HK-2 (cell line): Measurements from ENCODE around the gene DIAPH1.
"Not testable (repeated sequence)": the region's sequence is repeated elsewhere in the genome, so short reads cannot be mapped to it uniquely, and the experiment has no call there.

Experiments
- DNase-seq: peaks from one replicate; pipeline ENCODE4 v3.0.0-alpha.2; 2018; ENCODE audit not compliant: unreplicated experiment

DIAPH1 gene

GRCh38 chr5:141609921-141610320, 8.9 kb downstream of the DIAPH1 start:
- not testable (repeated sequence) for DNase-seq

GRCh38 chr5:141609044-141609443, 9.8 kb downstream of the DIAPH1 start:
- DNase-seq: no peak

- DNase-seq: no peak
These were observed 10.2 kb downstream of the DIAPH1 start for GRCh38 chr5:141608557-141608956.

- no peak for DNase-seq
These were observed 10.8 kb downstream of the DIAPH1 start for GRCh38 chr5:141608046-141608445.

- no peak for DNase-seq
These were observed 13.1 kb downstream of the DIAPH1 start for GRCh38 chr5:141605523-141606277.

- peak; percentile 46 for DNase-seq
These were observed 14.7 kb downstream of the DIAPH1 start for GRCh38 chr5:141603923-141604717.

GRCh38 chr5:141602606-141603005, 16.2 kb downstream of the DIAPH1 start:
- no peak for DNase-seq

- DNase-seq: no peak
These were observed 20.1 kb downstream of the DIAPH1 start for GRCh38 chr5:141598391-141599345.

GRCh38 chr5:141597814-141598213, 21.0 kb downstream of the DIAPH1 start:
- DNase-seq: no peak

GRCh38 chr5:141597394-141597793, 21.4 kb downstream of the DIAPH1 start:
- DNase-seq: no peak

- DNase-seq: no peak
These were observed 21.9 kb downstream of the DIAPH1 start for GRCh38 chr5:141596867-141597266.

GRCh38 chr5:141590127-141590526, 28.7 kb downstream of the DIAPH1 start:
- DNase-seq: no peak

GRCh38 chr5:141586246-141586645, 32.6 kb downstream of the DIAPH1 start:
- no peak for DNase-seq

GRCh38 chr5:141585594-141585993, 33.2 kb downstream of the DIAPH1 start:
- no peak for DNase-seq

GRCh38 chr5:141574122-141574510, 44.7 kb downstream of the DIAPH1 start:
- DNase-seq: no peak

- no peak for DNase-seq
These were observed 45.2 kb downstream of the DIAPH1 start for GRCh38 chr5:141573489-141574121.

- DNase-seq: no peak
These were observed 48.1 kb downstream of the DIAPH1 start for GRCh38 chr5:141570655-141571054.

GRCh38 chr5:141567513-141568117, 51.2 kb downstream of the DIAPH1 start:
- DNase-seq: no peak

- no peak for DNase-seq
These were observed 52.8 kb downstream of the DIAPH1 start for GRCh38 chr5:141565826-141566570.

GRCh38 chr5:141564216-141564692, 54.5 kb downstream of the DIAPH1 start:
- DNase-seq: peak; percentile 28
